ENCODE results near the gene PALM2AKAP2. TPM values are rescaled to one million over a fixed set of nuclear protein-coding genes. Genes with fewer than 3 reads are reported as not detected.

PALM2AKAP2 gene
- total RNA-seq, 2 experiments from 2014 or later: not detected

- no peaks in the 10 kb centered on the region for H3K4me1 ChIP-seq (ENCODE audit: insufficient read depth, low read length, poor library complexity, severe bottlenecking)
- H3K9me2 ChIP-seq (ENCODE audit: insufficient read depth, low read length): no peaks in the 10 kb centered on the region
- no peak for TF ChIP-seq EZH2phosphoT487 (IDR thresholded peaks at IDR 0.05; ENCODE audit: borderline replicate concordance, low read depth, low read length)
- TF ChIP-seq CTCF (conservative IDR thresholded peaks at IDR 0.05; ENCODE audit: low read length): no peak
- DNase-seq (ENCODE audit: low spot score): no peak
- H3K79me2 ChIP-seq (ENCODE audit: insufficient read depth, low read depth, low read length): no peaks in the 10 kb centered on the region
- ChIA-PET CTCF (ENCODE audit: unreplicated experiment) (no interaction called here), POLR2A (no interaction called here)
- BruUV-seq (replicated peaks): no TSS peak
- no peak overlapping the region for H3K27ac ChIP-seq (ENCODE audit: low read depth, low read length, poor library complexity, severe bottlenecking)
- no peak overlapping the region for H3K4me2 ChIP-seq (ENCODE audit: low read length)
- H4K20me1 ChIP-seq (ENCODE audit: insufficient read depth, low read length): no peaks in the 10 kb centered on the region
- intact Hi-C loops (cut with micrococcal nuclease; ENCODE audit: unreplicated experiment): no loop called here
- H3K36me3 ChIP-seq (ENCODE audit: insufficient read depth, low read length): no peaks in the 10 kb centered on the region
- no peak overlapping the region for H2AFZ ChIP-seq (ENCODE audit: low read length)
- H3K9me3 ChIP-seq (ENCODE audit: low read length): no peaks in the 10 kb centered on the region
- no peak overlapping the region for H3K4me3 ChIP-seq (ENCODE audit: low read depth, low read length, poor library complexity, severe bottlenecking)
These were observed 17.0 kb downstream of the PALM2AKAP2 start for GRCh38 chr9:109797006-109797405.

- CTCF ChIA-PET (ENCODE audit: unreplicated experiment): no interaction called here
These were observed 17.5 kb downstream of the PALM2AKAP2 start for GRCh38 chr9:109797509-109797908.

GRCh38 chr9:109799141-109799540 is 19.1 kb downstream of the PALM2AKAP2 start:
- CTCF ChIA-PET (ENCODE audit: unreplicated experiment): no interaction called here
- TF ChIP-seq EZH2phosphoT487 (IDR thresholded peaks at IDR 0.05; ENCODE audit: borderline replicate concordance, low read depth, low read length) (no peak), CTCF (conservative IDR thresholded peaks at IDR 0.05; ENCODE audit: low read length) (no peak)
- intact Hi-C loops (cut with micrococcal nuclease; ENCODE audit: unreplicated experiment): no loop called here
- H3K27ac ChIP-seq (ENCODE audit: low read depth, low read length, poor library complexity, severe bottlenecking): no peak overlapping the region
- no peak overlapping the region for H3K4me2 ChIP-seq (ENCODE audit: low read length)
- no TSS peak for BruUV-seq (replicated peaks)
- no peaks in the 10 kb centered on the region for H3K79me2 ChIP-seq (ENCODE audit: insufficient read depth, low read depth, low read length)
- H3K4me1 ChIP-seq (ENCODE audit: insufficient read depth, low read length, poor library complexity, severe bottlenecking): no peaks in the 10 kb centered on the region
- POLR2A ChIA-PET: no interaction called here
- no peak overlapping the region for H3K4me3 ChIP-seq (ENCODE audit: low read depth, low read length, poor library complexity, severe bottlenecking)
- no peaks in the 10 kb centered on the region for H3K9me3 ChIP-seq (ENCODE audit: low read length)
- no peak overlapping the region for H2AFZ ChIP-seq (ENCODE audit: low read length)
- H4K20me1 ChIP-seq (ENCODE audit: insufficient read depth, low read length): no peaks in the 10 kb centered on the region
- no peaks in the 10 kb centered on the region for H3K36me3 ChIP-seq (ENCODE audit: insufficient read depth, low read length)
- no peaks in the 10 kb centered on the region for H3K9me2 ChIP-seq (ENCODE audit: insufficient read depth, low read length)
- no peak for DNase-seq (ENCODE audit: low spot score)

More at GRCh38 chr9:109797509-109797908, 17.5 kb downstream of the PALM2AKAP2 start:
- H3K36me3 ChIP-seq (ENCODE audit: insufficient read depth, low read length): no peaks in the 10 kb centered on the region
- H3K4me1 ChIP-seq (ENCODE audit: insufficient read depth, low read length, poor library complexity, severe bottlenecking): no peaks in the 10 kb centered on the region
- intact Hi-C loops (cut with micrococcal nuclease; ENCODE audit: unreplicated experiment): no loop called here
- DNase-seq (ENCODE audit: low spot score): no peak
- H3K79me2 ChIP-seq (ENCODE audit: insufficient read depth, low read depth, low read length): no peaks in the 10 kb centered on the region
- BruUV-seq (replicated peaks): no TSS peak
- H4K20me1 ChIP-seq (ENCODE audit: insufficient read depth, low read length): no peaks in the 10 kb centered on the region
- H3K4me2 ChIP-seq (ENCODE audit: low read length): no peak overlapping the region
- H3K9me2 ChIP-seq (ENCODE audit: insufficient read depth, low read length): no peaks in the 10 kb centered on the region
- no peaks in the 10 kb centered on the region for H3K9me3 ChIP-seq (ENCODE audit: low read length)
- TF ChIP-seq EZH2phosphoT487 (IDR thresholded peaks at IDR 0.05; ENCODE audit: borderline replicate concordance, low read depth, low read length) (no peak), CTCF (conservative IDR thresholded peaks at IDR 0.05; ENCODE audit: low read length) (no peak)
- POLR2A ChIA-PET: no interaction called here
- no peak overlapping the region for H3K27ac ChIP-seq (ENCODE audit: low read depth, low read length, poor library complexity, severe bottlenecking)
- no peak overlapping the region for H2AFZ ChIP-seq (ENCODE audit: low read length)
- H3K4me3 ChIP-seq (ENCODE audit: low read depth, low read length, poor library complexity, severe bottlenecking): no peak overlapping the region

Data from OCI-LY7 (cell line).